Calu3 (cell line): ENCODE results near the gene SFT2D3. TPM values are rescaled to one million over a fixed set of nuclear protein-coding genes. Genes with fewer than 3 reads are reported as not detected.

Experiments used
- Bru-seq: library from RNA; stranded (reverse); fragments of 400-500 nt; gene quantifications from one replicate; lab custom pipeline; 2021; lab: Mats Ljungman, UMichigan
- BruChase-seq, 2 experiments: library from RNA; stranded (reverse); fragments of 400-500 nt; gene quantifications; one replicate each; lab custom pipeline; 2021; lab: Mats Ljungman, UMichigan
- BruUV-seq: library from RNA; stranded (reverse); fragments of 400-500 nt; replicated peaks from 2 replicates; lab custom pipeline; 2021; lab: Mats Ljungman, UMichigan
- CTCF ChIA-PET: fragments of 300-600 bp; sonication (Branson Sonifier 250); formaldehyde crosslinking; loops from one replicate; lab custom pipeline; 2022; ENCODE audit warnings: antibody characterized with exemption; lab: Charles Lee
- DNase-seq: peaks from one replicate; pipeline ENCODE4 v3.0.0; 2022
- H3K27ac Mint-ChIP-seq: one replicate; pipeline ENCODE4 v1.8.0; 2022; ENCODE audit warnings: mixed read lengths; ENCODE audit not compliant: unreplicated experiment
- H3K27me3 Mint-ChIP-seq: one replicate; pipeline ENCODE4 v1.8.0; 2022; ENCODE audit warnings: mixed read lengths; ENCODE audit not compliant: unreplicated experiment
- H3K36me3 Mint-ChIP-seq: one replicate; pipeline ENCODE4 v1.8.0; 2022; ENCODE audit warnings: mild to moderate bottlenecking, moderate library complexity, mixed read lengths; ENCODE audit not compliant: insufficient read depth, unreplicated experiment
- H3K4me1 Mint-ChIP-seq: one replicate; pipeline ENCODE4 v1.8.0; 2022; ENCODE audit warnings: mild to moderate bottlenecking, low read depth, mixed read lengths; ENCODE audit not compliant: unreplicated experiment
- H3K4me3 Mint-ChIP-seq: one replicate; pipeline ENCODE4 v1.8.0; 2022; ENCODE audit warnings: mild to moderate bottlenecking, low read depth, moderate library complexity, mixed read lengths; ENCODE audit not compliant: unreplicated experiment
- H3K9me3 Mint-ChIP-seq: one replicate; pipeline ENCODE4 v1.8.0; 2022; ENCODE audit warnings: low read depth, mixed read lengths; ENCODE audit not compliant: unreplicated experiment
- intact Hi-C: fragments of 100-400 bp; cut with micrococcal nuclease; formaldehyde crosslinking; loops from one replicate; pipeline ENCODE4 v1.10.0; 2022; ENCODE audit not compliant: unreplicated experiment
- long read RNA-seq: library from polyadenylated mRNA; stranded (forward); transcript quantifications from one replicate; pipeline ENCODE4 v2.0.0, GENCODE V29; 2022
- total RNA-seq: library from RNA; stranded (reverse); gene quantifications from 2 replicates; pipeline ENCODE4 v1.2.3, GENCODE V29; 2022
- TF ChIP-seq, protein P1 (sequence below): fragments of 200-600 bp; IDR thresholded peaks from one replicate; pipeline ENCODE4 v1.8.0; 2022; ENCODE audit warnings: antibody characterized with exemption; ENCODE audit not compliant: unreplicated experiment

SFT2D3 gene, protein sequence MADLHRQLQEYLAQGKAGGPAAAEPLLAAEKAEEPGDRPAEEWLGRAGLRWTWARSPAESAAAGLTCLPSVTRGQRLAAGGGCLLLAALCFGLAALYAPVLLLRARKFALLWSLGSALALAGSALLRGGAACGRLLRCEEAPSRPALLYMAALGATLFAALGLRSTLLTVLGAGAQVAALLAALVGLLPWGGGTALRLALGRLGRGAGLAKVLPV
- total RNA-seq (8.7 and 9.3 TPM in 2 replicates), Bru-seq, nascent RNA (percentile 75 among the genes with signal in this experiment), BruChase-seq, experiment 1, labeled RNA remaining after a 6-hour chase (percentile 78 among the genes with signal in this experiment), BruChase-seq, experiment 2, labeled RNA remaining after a 2-hour chase (percentile 91 among the genes with signal in this experiment)
- long read RNA-seq, transcript SFT2D3-201 (1 exons, 3,735 nt), result major isoform, 38 of 38 reads
- long read RNA-seq, partial matches to known transcripts, result 0 of 38 reads
- long read RNA-seq, other reads (novel, unspliced or antisense), result 0 of 38 reads

DNA sequence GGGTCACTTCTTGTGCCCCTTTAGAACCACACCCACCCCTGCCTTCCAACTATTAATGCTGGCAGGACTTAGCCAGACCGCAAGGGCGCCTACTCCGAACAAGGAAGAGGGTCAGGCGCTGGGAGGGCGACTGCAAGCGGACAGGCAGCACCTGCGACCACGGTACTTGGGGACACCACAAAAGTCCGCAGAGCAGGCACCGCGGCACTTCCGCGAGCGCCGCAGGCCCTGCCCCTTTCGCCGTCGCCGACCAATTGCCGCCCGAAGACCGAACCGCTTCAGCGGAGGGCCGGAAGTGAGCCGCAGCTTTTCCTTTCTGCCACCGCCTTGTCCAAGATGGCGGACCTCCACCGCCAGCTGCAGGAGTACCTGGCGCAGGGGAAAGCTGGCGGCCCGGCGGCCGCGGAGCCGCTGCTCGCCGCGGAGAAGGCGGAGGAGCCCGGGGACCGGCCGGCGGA lies at the start of gene SFT2D3:
Gene SFT2D3, plus strand, starts transcription at position 305 of the 458 bp plus-strand sequence. Its CDS starts 32 bp downstream, at position 337.
- peak within 1 kb of the TSS; percentile 95 for H3K27ac Mint-ChIP-seq
- peaks cover 13% of the 10 kb centered on the region for H3K4me1 Mint-ChIP-seq
- CTCF ChIA-PET, result no interaction called here
- BruUV-seq, result no TSS peak
- H3K9me3 Mint-ChIP-seq, result no peaks in the 10 kb centered on the region
- peaks cover 52% of the 10 kb centered on the region for H3K36me3 Mint-ChIP-seq
- H3K4me3 Mint-ChIP-seq, result peak within 1 kb of the TSS; percentile 73
- TF ChIP-seq, protein P1, sequence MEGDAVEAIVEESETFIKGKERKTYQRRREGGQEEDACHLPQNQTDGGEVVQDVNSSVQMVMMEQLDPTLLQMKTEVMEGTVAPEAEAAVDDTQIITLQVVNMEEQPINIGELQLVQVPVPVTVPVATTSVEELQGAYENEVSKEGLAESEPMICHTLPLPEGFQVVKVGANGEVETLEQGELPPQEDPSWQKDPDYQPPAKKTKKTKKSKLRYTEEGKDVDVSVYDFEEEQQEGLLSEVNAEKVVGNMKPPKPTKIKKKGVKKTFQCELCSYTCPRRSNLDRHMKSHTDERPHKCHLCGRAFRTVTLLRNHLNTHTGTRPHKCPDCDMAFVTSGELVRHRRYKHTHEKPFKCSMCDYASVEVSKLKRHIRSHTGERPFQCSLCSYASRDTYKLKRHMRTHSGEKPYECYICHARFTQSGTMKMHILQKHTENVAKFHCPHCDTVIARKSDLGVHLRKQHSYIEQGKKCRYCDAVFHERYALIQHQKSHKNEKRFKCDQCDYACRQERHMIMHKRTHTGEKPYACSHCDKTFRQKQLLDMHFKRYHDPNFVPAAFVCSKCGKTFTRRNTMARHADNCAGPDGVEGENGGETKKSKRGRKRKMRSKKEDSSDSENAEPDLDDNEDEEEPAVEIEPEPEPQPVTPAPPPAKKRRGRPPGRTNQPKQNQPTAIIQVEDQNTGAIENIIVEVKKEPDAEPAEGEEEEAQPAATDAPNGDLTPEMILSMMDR, result no peak
- H3K27me3 Mint-ChIP-seq, result no peaks in the 10 kb centered on the region
- intact Hi-C loops, result no loop called here
- peak; percentile 93 for DNase-seq

DNA sequence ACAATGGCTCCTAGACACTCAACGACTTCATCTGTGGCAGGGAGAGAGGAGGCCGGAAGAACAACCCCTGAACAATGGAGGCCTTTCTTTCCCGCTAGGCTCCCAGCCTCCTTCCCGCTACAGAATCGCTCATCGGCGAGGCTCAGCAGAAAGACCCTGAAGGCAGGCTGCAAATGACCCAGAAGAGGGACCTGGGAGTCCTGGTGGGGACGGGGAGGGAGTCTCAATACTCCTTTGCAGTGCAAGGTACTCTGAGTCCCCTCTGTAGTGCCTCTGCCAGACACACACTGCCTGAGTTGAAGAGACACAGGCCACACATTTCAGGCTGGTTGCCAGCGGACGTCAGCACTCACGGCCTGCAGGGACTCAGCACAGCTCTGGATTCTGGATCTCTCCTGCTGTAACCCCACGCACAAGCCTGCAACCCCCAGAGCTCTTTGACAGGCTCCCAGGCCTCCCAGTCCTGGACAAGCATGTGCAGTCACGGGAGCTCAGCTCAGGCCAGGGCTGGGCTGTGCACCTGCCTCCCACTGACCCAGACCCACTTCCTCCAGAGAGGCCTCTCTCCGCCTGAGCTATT lies 49.2 kb upstream of the SFT2D3 start:
- DNase-seq, result no peak
- intact Hi-C loops, result no loop called here
- Mint-ChIP-seq H3K9me3 (no peaks in the 10 kb centered on the region), H3K27me3 (peaks cover 63% of the 10 kb centered on the region), H3K36me3 (no peaks in the 10 kb centered on the region), H3K4me3 (no peak overlapping the region), H3K27ac (no peak overlapping the region), H3K4me1 (no peaks in the 10 kb centered on the region)
- CTCF ChIA-PET, result no interaction called here
- TF ChIP-seq, protein P1, result no peak
- BruUV-seq, result no TSS peak

DNA sequence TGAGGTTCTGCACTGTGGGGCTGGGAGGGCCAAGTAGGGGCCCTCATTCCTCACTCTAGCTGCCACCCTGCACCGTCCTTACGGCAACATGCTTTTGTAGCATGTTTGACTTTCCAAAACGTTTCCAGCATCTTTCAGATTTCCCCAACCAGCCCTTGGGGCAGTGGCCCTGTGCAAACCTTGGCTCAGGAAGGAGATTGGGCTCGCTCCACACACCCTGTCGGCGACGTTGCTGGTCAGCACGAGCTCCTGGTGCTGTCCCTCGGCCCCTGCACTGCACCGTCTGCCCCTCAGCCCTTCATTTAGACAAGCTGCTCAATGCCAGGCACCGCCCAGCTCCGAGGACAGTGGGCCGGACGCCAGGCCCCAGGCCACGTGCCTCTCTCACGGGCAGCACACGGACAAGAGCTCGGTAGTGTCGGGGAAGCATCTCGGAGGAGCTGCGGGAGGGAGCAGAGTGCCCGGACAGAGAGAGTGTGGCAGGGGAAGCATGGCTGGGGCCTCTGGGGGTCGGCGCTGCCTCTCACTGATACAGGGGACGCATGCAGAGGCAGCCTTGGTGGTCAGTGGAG lies 48.4 kb upstream of the SFT2D3 start:
- H3K27ac Mint-ChIP-seq, result no peak overlapping the region
- CTCF ChIA-PET, result no interaction called here

More for the DNA sequence above, 48.4 kb upstream of the SFT2D3 start:
- H3K9me3 Mint-ChIP-seq, result no peaks in the 10 kb centered on the region
- H3K4me3 Mint-ChIP-seq, result no peak overlapping the region
- BruUV-seq, result no TSS peak
- H3K4me1 Mint-ChIP-seq, result no peaks in the 10 kb centered on the region
- TF ChIP-seq, protein P1, result no peak
- no peak for DNase-seq
- H3K27me3 Mint-ChIP-seq, result peaks cover 71% of the 10 kb centered on the region
- intact Hi-C loops, result no loop called here
- no peaks in the 10 kb centered on the region for H3K36me3 Mint-ChIP-seq
